Tibial nerve (tissue), 4 donors: ENCODE measurements around the gene FAM219A. TPM values are rescaled to one million over a fixed set of nuclear protein-coding genes. Genes with fewer than 3 reads are reported as not detected.

Experiments
- DNase-seq, 2 donors: peaks; one replicate each; pipeline ENCODE4 v3.0.0-alpha.2; 2019; ENCODE audit warnings: low spot score in 2 of 2
- H3K27ac ChIP-seq, 4 donors: fragments of 200-600 bp; sonication (generic) in 3 of 4; one replicate each; pipeline ENCODE4 v1.5.1; 2017 to 2019; ENCODE audit warnings: mild to moderate bottlenecking in 1 of 4
- H3K27me3 ChIP-seq, 2 donors: fragments of 200-600 bp; sonication (generic) in 1 of 2; one replicate each; pipeline versions ENCODE4 v1.5.1 to v1.6.0; 2017 to 2019
- H3K36me3 ChIP-seq, 3 donors: fragments of 200-600 bp; sonication (generic); one replicate each; pipeline ENCODE4 v1.5.1; 2018 to 2019
- H3K4me1 ChIP-seq, 4 donors: fragments of 200-600 bp; sonication (generic) in 3 of 4; one replicate each; pipeline ENCODE4 v1.5.1; 2017 to 2019
- H3K4me3 ChIP-seq, 4 donors: fragments of 200-600 bp; sonication (generic) in 3 of 4; one replicate each; pipeline ENCODE4 v1.5.1; 2017 to 2019; ENCODE audit warnings: mild to moderate bottlenecking in 1 of 4, moderate library complexity in 1 of 4
- H3K9me3 ChIP-seq, 4 donors: fragments of 200-600 bp; sonication (generic) in 3 of 4; one replicate each; pipeline ENCODE4 v1.5.1; 2017 to 2019
- CTCF ChIP-seq, 5 experiments: fragments of 200-600 bp in 3 of 5; fragments of 450-650 bp in 2 of 5; sonication (generic) in 3 of 5; IDR thresholded peaks; one replicate each; pipeline ENCODE4 v1.5.1; 2016 to 2019; ENCODE audit warnings: antibody characterized with exemption in 5 of 5, mild to moderate bottlenecking in 3 of 5, moderate library complexity in 2 of 5
- EP300 ChIP-seq, 2 donors: sonication (generic); formaldehyde crosslinking; IDR thresholded peaks; one replicate each; pipeline ENCODE4 v1.6.1; 2017; ENCODE audit warnings: antibody characterized with exemption in 2 of 2, mild to moderate bottlenecking in 1 of 2
- POLR2A ChIP-seq, 2 donors: fragments of 450-650 bp; IDR thresholded peaks; one replicate each; pipeline ENCODE4 v1.6.1; 2017; ENCODE audit warnings: antibody characterized with exemption in 2 of 2, mild to moderate bottlenecking in 2 of 2, moderate library complexity in 2 of 2
- WGBS, 2 donors: methylation state at CpG; one replicate each; pipeline ENCODE4 v1.1.5; 2018; 5-methylcytosine and 5-hydroxymethylcytosine counted together
- total RNA-seq, 4 donors: library from RNA; depleted of rRNA; stranded (reverse); fragments of >200 nt; gene quantifications; one replicate each; pipeline ENCODE4 v1.1.0, GENCODE V29; 2016

Gene FAM219A
- total RNA-seq, 4 donors from 2014 or later = 8.5 to 15.6 (median 13.6) TPM

DNA sequence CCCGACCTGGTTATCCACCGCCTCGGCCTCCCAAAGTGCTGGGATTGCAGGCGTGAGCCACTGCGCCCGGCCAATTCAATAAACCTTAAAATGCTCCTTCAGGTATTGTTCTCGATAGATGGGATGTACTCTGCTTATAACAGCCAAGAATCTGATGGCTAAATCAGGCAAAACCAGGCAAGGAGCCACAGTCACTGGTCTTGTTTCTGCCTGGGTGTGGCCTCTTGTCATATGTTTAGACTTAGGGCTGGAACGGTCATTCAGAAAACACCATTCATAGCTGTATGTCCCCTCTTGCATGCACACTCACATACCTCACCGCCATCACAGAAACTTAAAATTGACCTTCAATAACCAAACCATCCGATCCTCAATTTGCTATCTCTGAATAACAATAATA, 7.7 kb downstream of the FAM219A start:
- H3K4me3 ChIP-seq = no peak overlapping the region
- no peak for DNase-seq
- no peak overlapping the region for H3K27ac ChIP-seq
- 83 to 94% methylated on average over 10 of the region's 10 CpGs for WGBS, 2 donors
- H3K4me1 ChIP-seq = peaks cover 0 to 41% (median 0%) of the 10 kb centered on the region in 4 donors
- no peaks in the 10 kb centered on the region for H3K9me3 ChIP-seq
- TF ChIP-seq EP300 (IDR thresholded peaks at IDR 0.05) (no peak), POLR2A (IDR thresholded peaks at IDR 0.05) (no peak), CTCF (IDR thresholded peaks at IDR 0.05) (no peak)
- no peaks in the 10 kb centered on the region for H3K36me3 ChIP-seq
- no peaks in the 10 kb centered on the region for H3K27me3 ChIP-seq

GRCh38 chr9:34446951-34447350, 11.4 kb downstream of the FAM219A start:
- no peaks in the 10 kb centered on the region for H3K27me3 ChIP-seq
- 91 to 100% methylated on average over 1 of the region's 1 CpG for WGBS, 2 donors
- no peak for TF ChIP-seq CTCF (IDR thresholded peaks at IDR 0.05)
- no peak for TF ChIP-seq EP300 (IDR thresholded peaks at IDR 0.05)
- TF ChIP-seq POLR2A (IDR thresholded peaks at IDR 0.05) = no peak
- H3K27ac ChIP-seq = no peak overlapping the region
- no peak for DNase-seq
- peaks cover 0 to 23% (median 0%) of the 10 kb centered on the region in 4 donors for H3K4me1 ChIP-seq
- H3K9me3 ChIP-seq = no peaks in the 10 kb centered on the region
- H3K36me3 ChIP-seq = no peaks in the 10 kb centered on the region
- H3K4me3 ChIP-seq = no peak overlapping the region

GRCh38 chr9:34446468-34446891, 11.9 kb downstream of the FAM219A start:
- H3K4me1 ChIP-seq = peaks cover 0 to 23% (median 0%) of the 10 kb centered on the region in 4 donors

DNA sequence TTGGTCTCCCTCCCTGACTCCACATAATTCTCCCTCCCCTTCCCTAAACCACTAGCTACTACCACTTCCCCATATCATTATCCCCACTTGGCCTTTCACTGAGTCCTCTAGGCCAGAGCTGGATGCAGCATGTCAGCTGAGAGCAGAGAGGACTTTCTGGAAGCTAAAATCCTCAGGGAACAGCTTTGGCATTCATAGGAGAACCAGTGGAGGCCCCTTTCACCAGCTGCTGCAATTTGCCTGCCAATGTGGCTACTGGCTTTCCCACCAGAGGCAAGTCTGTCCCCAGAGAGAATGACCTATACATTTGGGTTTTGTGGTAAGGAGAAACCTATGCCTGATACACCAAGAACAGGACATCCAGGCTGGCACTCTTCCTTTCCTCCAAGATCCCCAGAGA, 14.4 kb downstream of the FAM219A start:
- Histone ChIP-seq H3K27ac (no peak overlapping the region), H3K4me1 (peaks cover 0 to 30% (median 0%) of the 10 kb centered on the region in 4 donors), H3K27me3 (no peaks in the 10 kb centered on the region), H3K36me3 (peaks cover 0 to 11% (median 0%) of the 10 kb centered on the region in 3 donors), H3K9me3 (no peaks in the 10 kb centered on the region), H3K4me3 (no peak overlapping the region)
- no peak for TF ChIP-seq EP300 (IDR thresholded peaks at IDR 0.05)
- TF ChIP-seq CTCF (IDR thresholded peaks at IDR 0.05) = no peak
- TF ChIP-seq POLR2A (IDR thresholded peaks at IDR 0.05) = no peak
- DNase-seq = no peak

More at GRCh38 chr9:34446468-34446891, 11.9 kb downstream of the FAM219A start:
- TF ChIP-seq CTCF (IDR thresholded peaks at IDR 0.05) (no peak), POLR2A (IDR thresholded peaks at IDR 0.05) (no peak), EP300 (IDR thresholded peaks at IDR 0.05) (no peak)
- Histone ChIP-seq H3K4me3 (no peak overlapping the region), H3K9me3 (no peaks in the 10 kb centered on the region), H3K27me3 (no peaks in the 10 kb centered on the region), H3K27ac (no peak overlapping the region), H3K36me3 (no peaks in the 10 kb centered on the region)
- DNase-seq = no peak

- no peak for TF ChIP-seq CTCF (IDR thresholded peaks at IDR 0.05)
- no peak for TF ChIP-seq EP300 (IDR thresholded peaks at IDR 0.05)
- TF ChIP-seq POLR2A (IDR thresholded peaks at IDR 0.05) = no peak
- H3K27me3 ChIP-seq = no peaks in the 10 kb centered on the region
- WGBS, 2 donors = 73 to 87% methylated on average over 2 of the region's 2 CpGs
Measured at GRCh38 chr9:34443533-34443932, 14.8 kb downstream of the FAM219A start.

More at GRCh38 chr9:34443533-34443932, 14.8 kb downstream of the FAM219A start:
- no peak overlapping the region for H3K4me3 ChIP-seq
- H3K4me1 ChIP-seq = peaks cover 0 to 30% (median 0%) of the 10 kb centered on the region in 4 donors
- DNase-seq = no peak
- no peak overlapping the region for H3K27ac ChIP-seq
- no peaks in the 10 kb centered on the region for H3K9me3 ChIP-seq
- peaks cover 0 to 16% (median 0%) of the 10 kb centered on the region in 3 donors for H3K36me3 ChIP-seq
